IPS-NIHi7 (cell line): Measurements from ENCODE around the gene PADI1.

Experiments
- DNase-seq: peaks from one replicate; pipeline ENCODE4 v3.0.0; 2012; ENCODE audit warnings: mixed read lengths; ENCODE audit errors: extremely low spot score

The PADI1 gene

GRCh38 chr1:17198476-17199258 lies 6.3 kb upstream of the PADI1 start:
- DNase-seq = no peak

DNA sequence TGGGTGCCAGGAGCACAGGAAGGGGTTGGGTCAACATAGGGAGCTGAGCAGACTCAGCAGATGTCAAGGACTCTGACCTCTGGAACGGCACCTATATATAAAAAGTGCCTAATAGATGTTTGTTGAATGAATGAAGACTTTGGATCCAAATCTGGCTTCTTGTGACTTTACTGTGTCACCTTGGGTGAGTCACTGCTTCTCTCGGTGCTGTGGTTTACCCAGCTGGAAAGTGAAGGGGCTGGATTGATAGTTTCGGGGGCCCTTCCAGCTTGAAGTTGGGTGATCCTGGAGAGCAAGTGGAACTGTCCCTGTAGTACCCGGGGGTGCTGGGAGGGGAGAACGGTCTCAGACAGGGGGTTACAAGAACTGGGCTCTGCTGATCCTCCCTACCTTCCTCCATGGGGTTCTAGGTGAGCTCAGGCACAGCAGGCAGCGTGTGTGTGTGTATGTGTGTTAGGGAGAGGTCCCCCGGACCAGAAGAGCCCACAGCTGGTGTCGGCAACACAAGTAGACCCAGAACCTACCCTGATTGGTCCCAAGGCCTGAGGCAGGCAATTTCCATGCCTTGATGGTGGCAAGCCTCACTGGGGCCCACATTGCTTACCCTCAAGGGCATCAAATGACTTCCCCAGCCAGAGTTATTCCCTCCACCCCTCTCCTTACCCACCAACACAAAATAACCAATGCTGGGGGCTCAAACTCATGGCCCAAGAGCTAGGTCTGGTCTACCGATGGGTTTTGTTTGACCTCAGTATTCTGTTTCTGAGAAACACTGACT lies 5.5 kb upstream of the PADI1 start:
- DNase-seq = no peak

- DNase-seq = no peak
Measured at GRCh38 chr1:17200246-17200645, 4.7 kb upstream of the PADI1 start.

- DNase-seq = no peak
Measured at GRCh38 chr1:17200756-17201155, 4.2 kb upstream of the PADI1 start.

GRCh38 chr1:17201201-17202021 lies 3.5 kb upstream of the PADI1 start:
- no peak for DNase-seq

DNA sequence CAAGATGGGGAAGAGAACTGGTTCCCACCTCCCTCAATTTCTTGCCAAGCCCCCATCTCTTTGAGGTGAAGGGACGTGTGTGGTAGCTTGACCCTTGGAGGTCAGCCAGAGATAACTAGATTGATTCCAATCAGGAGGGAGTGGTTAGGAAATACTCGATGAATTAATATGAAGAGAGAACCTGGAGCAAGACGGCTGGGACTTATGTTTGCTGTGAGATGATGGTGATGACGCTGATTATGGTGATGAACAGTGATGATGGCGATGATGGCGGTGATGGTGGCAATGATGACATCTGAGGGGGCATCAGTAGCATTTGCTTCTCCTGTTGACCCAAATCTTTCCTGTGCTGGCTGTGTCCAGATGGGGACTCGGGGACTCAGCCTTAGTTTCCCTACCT lies 724 bp downstream of the PADI1 start:
- no peak for DNase-seq

DNA sequence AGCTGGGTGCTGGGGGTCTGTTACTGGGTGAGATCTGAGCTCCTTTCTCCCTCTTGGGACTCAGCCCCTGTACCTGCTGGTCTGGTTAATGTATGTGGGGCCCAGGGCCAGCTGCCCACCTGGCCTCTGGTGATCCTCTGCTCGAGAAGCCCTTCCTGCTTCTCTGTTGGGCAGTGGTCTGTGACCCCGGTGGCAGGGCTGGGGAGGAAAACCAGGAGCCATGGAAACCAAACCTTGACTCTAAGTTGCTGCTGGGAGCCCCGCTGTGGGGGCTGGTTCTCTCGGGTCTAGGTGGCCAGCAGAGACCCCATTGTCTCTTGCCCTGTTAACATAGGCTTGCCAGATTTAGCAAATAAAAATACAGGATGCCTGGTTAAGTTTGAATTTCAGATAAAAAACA lies 1.3 kb downstream of the PADI1 start:
- DNase-seq = no peak

DNA sequence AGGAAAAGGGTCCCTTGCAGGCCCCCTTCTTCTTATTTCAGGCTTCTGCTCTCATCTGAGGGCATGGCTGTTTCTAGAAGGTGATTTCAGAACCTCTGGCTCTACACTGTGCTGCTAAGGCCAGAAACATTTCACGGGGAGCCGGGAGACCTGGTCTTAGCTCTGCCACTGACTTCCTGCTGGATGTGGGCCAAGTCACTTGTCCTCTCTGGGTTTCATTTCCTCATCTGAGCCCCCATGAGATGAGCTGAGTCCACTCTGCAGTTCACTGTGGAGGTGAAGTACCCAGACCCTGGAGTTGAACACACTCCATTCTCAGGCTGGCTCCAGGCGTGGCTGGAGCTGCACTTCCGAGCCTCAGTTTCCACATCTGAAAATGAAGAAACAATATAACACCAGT lies 2.1 kb downstream of the PADI1 start:
- DNase-seq = no peak

DNA sequence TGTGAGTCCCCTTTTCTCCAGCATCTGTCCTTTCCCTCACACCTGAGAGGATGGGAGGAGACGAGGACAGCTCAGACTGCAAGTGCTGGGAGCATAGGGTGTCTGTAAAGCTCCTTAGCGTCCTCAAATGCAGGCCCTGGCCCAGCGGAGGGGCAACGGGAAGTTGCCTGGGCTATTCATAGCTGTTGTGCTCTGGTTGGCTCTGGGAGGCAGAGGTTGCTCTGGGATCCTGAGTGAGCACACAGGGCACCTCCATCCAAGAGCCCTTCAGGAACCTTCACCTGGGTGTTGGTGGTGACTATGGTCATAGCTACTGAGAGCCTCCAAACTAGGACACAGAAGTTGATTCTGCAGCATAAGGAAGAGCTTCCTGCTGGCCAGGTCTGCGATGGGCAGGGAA lies 2.6 kb downstream of the PADI1 start:
- DNase-seq = no peak

- peak; percentile 31 for DNase-seq
Measured at GRCh38 chr1:17207966-17208418, 3.1 kb downstream of the PADI1 start.

DNA sequence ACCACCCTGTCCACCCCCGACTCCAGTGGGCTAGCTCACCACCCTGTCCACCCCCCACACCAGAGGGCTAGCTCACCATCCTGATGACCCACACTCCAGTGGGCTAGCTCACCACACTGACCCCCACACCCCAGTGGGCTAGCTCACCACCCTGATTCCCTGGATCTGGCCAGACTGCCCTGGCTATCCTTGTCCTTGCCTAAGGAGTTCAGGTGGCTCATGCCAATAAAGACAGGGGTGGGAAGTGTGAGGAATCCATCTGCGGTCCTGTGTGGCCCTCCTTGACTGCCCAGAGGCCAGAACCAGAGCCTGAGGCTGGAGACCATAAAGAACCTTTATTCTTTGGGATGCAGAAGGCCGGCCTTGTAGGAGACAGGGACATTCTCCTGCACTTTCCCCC lies 3.6 kb downstream of the PADI1 start:
- DNase-seq = no peak

GRCh38 chr1:17209430-17209829 lies 4.5 kb downstream of the PADI1 start:
- no peak for DNase-seq

DNA sequence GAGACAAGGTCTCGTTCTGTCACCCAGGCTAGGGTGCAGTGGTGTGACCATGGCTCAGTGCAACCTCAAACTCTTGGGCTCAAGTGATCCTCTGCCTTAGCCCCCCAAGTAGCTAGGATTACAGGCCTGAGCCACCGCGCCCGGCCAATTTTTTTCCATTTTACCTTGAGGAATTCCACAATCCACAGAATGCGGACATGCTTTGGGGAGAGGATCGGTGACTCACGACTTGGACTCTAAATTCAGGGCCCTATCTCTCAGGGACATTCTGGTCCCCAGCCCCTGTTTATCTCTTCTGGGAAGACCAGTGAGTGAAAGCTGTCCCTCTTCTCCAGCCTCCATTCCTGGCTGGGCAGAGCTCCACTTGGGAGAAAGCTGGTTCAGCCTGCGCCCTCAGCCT lies 5.2 kb downstream of the PADI1 start:
- DNase-seq = no peak

DNA sequence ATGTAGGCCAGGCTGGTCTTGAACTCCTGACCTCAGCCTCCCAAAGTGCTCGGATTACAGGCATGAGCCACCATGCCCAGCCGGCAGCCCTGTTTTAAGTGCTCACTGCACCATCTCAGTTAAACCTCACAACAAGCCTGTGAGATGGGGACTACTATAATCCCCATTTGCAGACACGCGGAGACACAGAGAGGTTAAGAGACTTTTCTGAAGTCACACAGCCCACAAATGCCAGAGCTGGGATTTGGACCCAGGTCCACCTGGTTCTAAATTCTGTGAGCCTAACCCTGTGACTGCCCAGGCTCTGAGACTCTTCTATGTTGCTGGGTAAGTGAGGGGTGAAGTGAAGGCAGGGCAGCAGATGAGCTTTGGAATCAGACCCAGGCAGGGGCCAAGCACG lies 6.4 kb downstream of the PADI1 start:
- no peak for DNase-seq

- DNase-seq = no peak
Measured at GRCh38 chr1:17212009-17212408, 7.1 kb downstream of the PADI1 start.

DNA sequence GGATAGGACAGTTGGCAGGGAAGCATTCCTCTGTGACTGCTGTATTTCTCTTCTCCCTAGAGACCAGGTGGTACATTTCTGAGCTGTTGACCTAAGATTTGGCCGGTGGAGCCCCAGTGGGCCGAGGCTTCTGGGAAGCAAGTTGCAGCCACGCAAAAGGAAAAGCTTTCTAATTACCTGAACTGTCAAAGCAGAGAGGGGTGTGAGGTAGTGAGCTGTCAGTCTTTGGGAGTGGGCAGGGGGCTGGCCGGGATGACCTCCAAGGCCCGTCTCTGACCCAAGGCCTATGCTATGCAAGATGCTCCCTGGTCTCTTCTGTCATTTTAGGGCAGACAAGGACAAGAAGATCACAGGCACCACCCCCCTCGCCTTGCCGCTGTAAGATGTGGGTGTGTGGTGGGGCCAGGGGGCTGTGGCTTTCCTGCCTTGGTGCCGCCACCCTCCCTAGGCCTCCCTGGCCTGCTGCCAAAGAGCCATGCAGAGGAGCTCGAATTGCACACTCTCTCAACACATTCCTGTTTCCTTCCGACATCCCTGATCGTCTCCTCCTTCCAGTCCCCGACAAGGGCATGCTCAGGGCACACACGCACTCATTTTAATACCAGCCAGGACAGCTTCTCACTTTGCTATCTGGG lies 7.7 kb downstream of the PADI1 start:
- DNase-seq = peak; percentile 50

- DNase-seq = no peak
Measured at GRCh38 chr1:17213148-17213781, 8.3 kb downstream of the PADI1 start.

DNA sequence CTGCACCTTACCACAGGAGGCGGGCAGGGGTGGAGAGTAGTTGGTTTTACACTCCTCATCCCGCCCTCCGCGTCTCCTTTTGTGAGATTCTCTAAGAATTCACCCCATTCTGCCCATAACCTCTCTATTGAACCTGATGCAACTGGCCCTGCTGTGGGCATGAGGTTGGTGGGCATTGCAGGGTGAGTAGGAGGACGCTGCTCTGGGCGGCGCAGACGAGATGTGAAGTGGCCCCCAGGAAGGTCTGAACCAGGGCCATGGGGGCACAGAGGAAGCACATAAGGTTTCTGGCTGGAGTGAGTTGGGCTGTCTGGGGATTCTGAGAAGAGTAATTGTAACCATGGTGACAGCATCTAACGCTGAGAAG lies 8.8 kb downstream of the PADI1 start:
- no peak for DNase-seq

DNA sequence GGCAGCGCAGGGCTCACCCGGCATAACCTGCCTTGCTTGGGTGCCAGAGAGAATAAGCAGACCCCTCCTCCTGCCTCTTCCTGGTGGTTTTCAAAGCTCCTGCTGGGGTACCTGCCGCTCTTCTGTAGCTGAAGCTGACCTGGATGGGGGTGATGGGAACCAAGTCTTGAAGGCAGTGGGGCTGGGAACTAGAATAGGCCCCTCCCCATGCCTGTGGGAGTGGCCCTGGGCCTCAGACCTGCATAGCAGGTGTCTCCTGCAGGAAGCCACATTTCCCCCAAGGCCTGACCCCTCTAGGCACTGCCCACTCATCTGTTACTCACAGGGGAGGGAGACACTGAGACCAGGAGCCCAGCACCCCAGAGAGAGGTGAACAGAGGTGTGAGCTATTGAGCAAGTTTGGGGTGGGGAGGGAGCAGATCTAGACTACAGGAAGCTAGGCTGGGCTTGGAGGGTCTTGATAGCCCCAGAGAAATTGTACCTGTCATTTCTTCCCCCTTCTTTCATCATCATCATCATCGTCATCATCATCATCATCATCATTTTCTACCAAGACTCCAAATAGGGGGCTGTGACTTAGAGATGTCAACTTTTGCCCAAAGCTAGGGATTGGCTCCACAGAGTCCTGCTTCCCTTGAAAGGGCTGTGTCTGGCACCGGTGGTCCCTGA lies 10.1 kb downstream of the PADI1 start:
- DNase-seq = peak; percentile 59

DNA sequence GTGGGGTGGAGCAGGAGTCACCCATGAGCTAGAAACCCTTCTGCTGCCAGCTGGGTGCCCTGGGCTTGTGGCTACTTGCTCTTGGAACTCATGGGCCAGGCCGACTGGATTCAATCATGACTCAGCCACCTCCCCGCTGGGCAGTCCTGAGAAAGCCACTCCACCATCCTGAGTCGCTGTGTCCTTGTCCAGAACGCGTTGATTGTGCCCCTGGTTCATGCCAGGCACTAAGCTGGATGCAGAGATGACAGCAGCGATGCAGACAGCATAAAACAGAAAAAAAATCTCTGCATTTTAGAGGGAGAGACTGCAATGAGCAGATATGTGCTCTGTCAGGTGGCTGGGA lies 10.6 kb downstream of the PADI1 start:
- DNase-seq = no peak

DNA sequence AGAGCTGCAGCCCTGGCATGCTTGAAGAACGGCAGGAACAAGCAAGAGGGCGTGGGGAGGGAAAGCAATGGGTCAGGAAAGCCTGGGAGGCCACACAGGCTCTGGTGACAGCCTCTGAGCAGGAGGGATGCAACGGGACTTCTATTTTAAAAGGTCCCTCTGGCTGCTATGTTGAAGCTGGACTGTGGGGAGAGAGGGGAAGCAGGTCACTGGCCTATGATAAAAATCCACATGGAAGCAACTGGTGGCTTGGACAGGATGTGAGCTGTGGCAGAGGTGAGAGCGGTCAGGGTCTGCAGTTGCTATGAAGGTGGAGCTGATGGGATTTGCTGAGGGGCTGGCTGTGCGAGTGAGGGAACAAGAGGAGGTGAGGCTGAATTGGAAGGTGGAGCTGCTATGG lies 11.2 kb downstream of the PADI1 start:
- no peak for DNase-seq
